Bronchial epithelial cell (primary cell): ENCODE measurements around the gene MAMDC2. TPM values are rescaled to one million over a fixed set of nuclear protein-coding genes. Genes with fewer than 3 reads are reported as not detected.

Experiments used
- DNase-seq: peaks from one replicate; pipeline ENCODE4 v3.0.0-alpha.2; 2010; ENCODE audit warnings: low read depth
- FAIRE-seq: peaks from 2 replicates; lab custom pipeline; 2011; peaks lifted over from hg19 to GRCh38; lab: Jason Lieb, UNC
- H3K27me3 ChIP-seq: 2 replicates; pipeline ENCODE4 v1.5.1; 2011; ENCODE audit warnings: low read length; ENCODE audit not compliant: control insufficient read depth, insufficient read depth
- H3K36me3 ChIP-seq: 2 replicates; pipeline ENCODE4 v1.5.1; 2011; ENCODE audit warnings: low read length; ENCODE audit not compliant: control insufficient read depth, insufficient read depth
- H3K4me3 ChIP-seq: 2 replicates; pipeline ENCODE4 v1.5.1; 2011; ENCODE audit warnings: mild to moderate bottlenecking, low read depth, low read length, control low read depth
- CTCF ChIP-seq: IDR thresholded peaks from 2 replicates; pipeline ENCODE4 v1.5.1; 2011; ENCODE audit warnings: mild to moderate bottlenecking, moderate library complexity, low read length, control low read depth, inconsistent platforms; ENCODE audit not compliant: insufficient read depth, severe bottlenecking
- total RNA-seq: library from RNA; depleted of rRNA; stranded (reverse); fragments of >200 nt; gene quantifications from 2 replicates; pipeline ENCODE4 v1.2.1, GENCODE V29; 2014

MAMDC2 gene
- total RNA-seq, 1 donor from 2014 or later, result 0.53 TPM

- FAIRE-seq (no peak), DNase-seq (no peak)
- no peaks in the 10 kb centered on the region for H3K27me3 ChIP-seq
- no peak overlapping the region for H3K4me3 ChIP-seq
- no peaks in the 10 kb centered on the region for H3K36me3 ChIP-seq
- no peak for TF ChIP-seq CTCF
These were observed 98.5 kb downstream of the MAMDC2 start for GRCh38 chr9:70142101-70142500.

- FAIRE-seq, result no peak
- TF ChIP-seq CTCF, result no peak
- H3K36me3 ChIP-seq, result no peaks in the 10 kb centered on the region
These were observed 99.9 kb downstream of the MAMDC2 start for GRCh38 chr9:70143394-70144130.

GRCh38 chr9:70144131-70144503, 100.5 kb downstream of the MAMDC2 start:
- Histone ChIP-seq H3K4me3 (no peak overlapping the region), H3K27me3 (no peaks in the 10 kb centered on the region), H3K36me3 (no peaks in the 10 kb centered on the region)
- DNase-seq, result no peak
- FAIRE-seq, result no peak
- no peak for TF ChIP-seq CTCF

More at GRCh38 chr9:70143394-70144130, 99.9 kb downstream of the MAMDC2 start:
- DNase-seq, result no peak
- Histone ChIP-seq H3K27me3 (no peaks in the 10 kb centered on the region), H3K4me3 (no peak overlapping the region)

GRCh38 chr9:70145981-70146380, 102.3 kb downstream of the MAMDC2 start:
- no peak for DNase-seq
- H3K4me3 ChIP-seq, result no peak overlapping the region
- FAIRE-seq, result no peak
- no peak for TF ChIP-seq CTCF
- H3K27me3 ChIP-seq, result no peaks in the 10 kb centered on the region
- no peaks in the 10 kb centered on the region for H3K36me3 ChIP-seq

- DNase-seq (no peak), FAIRE-seq (no peak)
- Histone ChIP-seq H3K4me3 (no peak overlapping the region), H3K27me3 (no peaks in the 10 kb centered on the region), H3K36me3 (no peaks in the 10 kb centered on the region)
- no peak for TF ChIP-seq CTCF
These were observed 103.5 kb downstream of the MAMDC2 start for GRCh38 chr9:70147196-70147595.

GRCh38 chr9:70147651-70148050, 104.0 kb downstream of the MAMDC2 start:
- DNase-seq, result no peak
- no peaks in the 10 kb centered on the region for H3K36me3 ChIP-seq
- no peak for TF ChIP-seq CTCF
- no peak for FAIRE-seq
- no peak overlapping the region for H3K4me3 ChIP-seq
- no peaks in the 10 kb centered on the region for H3K27me3 ChIP-seq
